ENCODE measurements around the gene CD40LG. TPM values are rescaled to one million over a fixed set of nuclear protein-coding genes. Genes with fewer than 3 reads are reported as not detected.

The CD40LG gene
- total RNA-seq, 1 experiment from 2014 or later, result not detected

- Histone ChIP-seq H3K79me2 (ENCODE audit: low read depth) (no peaks in the 10 kb centered on the region), H3K9me2 (ENCODE audit: insufficient read depth) (no peaks in the 10 kb centered on the region), H3F3A (ENCODE audit: insufficient read depth, low read depth) (peaks cover 11% of the 10 kb centered on the region; the same call in 1 of the 2 replicates), H3K9me3 (ENCODE audit: insufficient read depth, low read depth) (peaks cover 9% of the 10 kb centered on the region; the same call in 1 of the 2 replicates), H3K27me3 (ENCODE audit: insufficient read depth, low read depth) (no peaks in the 10 kb centered on the region), H3K4me2 (no peak overlapping the region), H4K20me1 (ENCODE audit: insufficient read depth) (no peaks in the 10 kb centered on the region), H3K36me3 (ENCODE audit: low read depth) (no peaks in the 10 kb centered on the region), H2AFZ (no peak overlapping the region), H3K27ac (no peak overlapping the region), H3K4me3 (no peak overlapping the region), H3K4me1 (replicated peaks; ENCODE audit: insufficient read depth) (peaks cover 17% of the 10 kb centered on the region)
- ChIA-PET CTCF (no interaction called here), POLR2A (ENCODE audit: unreplicated experiment) (no interaction called here)
- intact Hi-C loops (cut with micrococcal nuclease; ENCODE audit: unreplicated experiment), result loop anchor here (5.0 to 10.0 kb wide), 4 partner anchors 85 to 530 kb away; partner anchors contain the start of gene HTATSF1
- DNase-seq, result no peak
- no TSS peak for BruUV-seq (replicated peaks)
- TF ChIP-seq EZH2 (IDR thresholded peaks at IDR 0.05; ENCODE audit: low read depth), result no peak
- TF ChIP-seq, protein P1, sequence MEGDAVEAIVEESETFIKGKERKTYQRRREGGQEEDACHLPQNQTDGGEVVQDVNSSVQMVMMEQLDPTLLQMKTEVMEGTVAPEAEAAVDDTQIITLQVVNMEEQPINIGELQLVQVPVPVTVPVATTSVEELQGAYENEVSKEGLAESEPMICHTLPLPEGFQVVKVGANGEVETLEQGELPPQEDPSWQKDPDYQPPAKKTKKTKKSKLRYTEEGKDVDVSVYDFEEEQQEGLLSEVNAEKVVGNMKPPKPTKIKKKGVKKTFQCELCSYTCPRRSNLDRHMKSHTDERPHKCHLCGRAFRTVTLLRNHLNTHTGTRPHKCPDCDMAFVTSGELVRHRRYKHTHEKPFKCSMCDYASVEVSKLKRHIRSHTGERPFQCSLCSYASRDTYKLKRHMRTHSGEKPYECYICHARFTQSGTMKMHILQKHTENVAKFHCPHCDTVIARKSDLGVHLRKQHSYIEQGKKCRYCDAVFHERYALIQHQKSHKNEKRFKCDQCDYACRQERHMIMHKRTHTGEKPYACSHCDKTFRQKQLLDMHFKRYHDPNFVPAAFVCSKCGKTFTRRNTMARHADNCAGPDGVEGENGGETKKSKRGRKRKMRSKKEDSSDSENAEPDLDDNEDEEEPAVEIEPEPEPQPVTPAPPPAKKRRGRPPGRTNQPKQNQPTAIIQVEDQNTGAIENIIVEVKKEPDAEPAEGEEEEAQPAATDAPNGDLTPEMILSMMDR (conservative IDR thresholded peaks at IDR 0.05), result no peak
Observed at GRCh38 chrX:136692271-136692670, 44.3 kb downstream of the CD40LG start.

GRCh38 chrX:136694431-136695087 is 46.6 kb downstream of the CD40LG start:
- H2AFZ ChIP-seq, result no peak overlapping the region
- H3K27me3 ChIP-seq (ENCODE audit: insufficient read depth, low read depth), result no peaks in the 10 kb centered on the region
- DNase-seq, result peak in 1 of 2 experiments; percentile 57
- no peaks in the 10 kb centered on the region for H4K20me1 ChIP-seq (ENCODE audit: insufficient read depth)
- POLR2A ChIA-PET (ENCODE audit: unreplicated experiment), result no interaction called here
- no peaks in the 10 kb centered on the region for H3K36me3 ChIP-seq (ENCODE audit: low read depth)
- H3K4me3 ChIP-seq, result no peak overlapping the region
- H3K9me3 ChIP-seq (ENCODE audit: insufficient read depth, low read depth), result peaks cover 9% of the 10 kb centered on the region; the same call in 1 of the 2 replicates
- CTCF ChIA-PET, result interaction anchor here (0.7 to 1.2 kb wide), 3 partner anchors 163 to 951 kb away, joined by 3 read pairs; partner anchors contain the start of gene VGLL1
- H3K27ac ChIP-seq, result no peak overlapping the region
- no peak overlapping the region for H3K4me2 ChIP-seq
- no peaks in the 10 kb centered on the region for H3K79me2 ChIP-seq (ENCODE audit: low read depth)
- no TSS peak for BruUV-seq (replicated peaks)
- intact Hi-C loops (cut with micrococcal nuclease; ENCODE audit: unreplicated experiment), result loop anchor here (2.0 to 10.0 kb wide), 6 partner anchors 87 to 667 kb away; partner anchors contain the start of gene HTATSF1
- peaks cover 11% of the 10 kb centered on the region; the same call in 1 of the 2 replicates for H3F3A ChIP-seq (ENCODE audit: insufficient read depth, low read depth)
- H3K4me1 ChIP-seq (replicated peaks; ENCODE audit: insufficient read depth), result peaks cover 17% of the 10 kb centered on the region
- no peaks in the 10 kb centered on the region for H3K9me2 ChIP-seq (ENCODE audit: insufficient read depth)
- no peak for TF ChIP-seq EZH2 (IDR thresholded peaks at IDR 0.05; ENCODE audit: low read depth)
- TF ChIP-seq, protein P1 (conservative IDR thresholded peaks at IDR 0.05), result peak; percentile 90

GRCh38 chrX:136697156-136697555 is 49.2 kb downstream of the CD40LG start:
- Histone ChIP-seq H3K79me2 (ENCODE audit: low read depth) (no peaks in the 10 kb centered on the region), H3K9me3 (ENCODE audit: insufficient read depth, low read depth) (no peaks in the 10 kb centered on the region; the same call in none of the 2 replicates), H4K20me1 (ENCODE audit: insufficient read depth) (no peaks in the 10 kb centered on the region), H3K4me2 (no peak overlapping the region), H3K27ac (no peak overlapping the region), H3K4me3 (no peak overlapping the region), H3K9me2 (ENCODE audit: insufficient read depth) (no peaks in the 10 kb centered on the region), H3K4me1 (replicated peaks; ENCODE audit: insufficient read depth) (peaks cover under 1% of the 10 kb centered on the region; the same call in 1 of the 2 replicates), H2AFZ (no peak overlapping the region), H3K27me3 (ENCODE audit: insufficient read depth, low read depth) (no peaks in the 10 kb centered on the region), H3K36me3 (ENCODE audit: low read depth) (no peaks in the 10 kb centered on the region), H3F3A (ENCODE audit: insufficient read depth, low read depth) (no peaks in the 10 kb centered on the region)
- no TSS peak for BruUV-seq (replicated peaks)
- TF ChIP-seq, protein P1 (conservative IDR thresholded peaks at IDR 0.05), result no peak
- no peak for TF ChIP-seq EZH2 (IDR thresholded peaks at IDR 0.05; ENCODE audit: low read depth)
- POLR2A ChIA-PET (ENCODE audit: unreplicated experiment), result no interaction called here
- no peak for DNase-seq
- CTCF ChIA-PET, result interaction anchor here (0.6 kb wide), 1 partner anchor 573 kb away, joined by 4 read pairs; no protein-coding TSS in a partner anchor
- intact Hi-C loops (cut with micrococcal nuclease; ENCODE audit: unreplicated experiment), result loop anchor here (5.0 to 10.0 kb wide), 2 partner anchors 302 to 670 kb away; no protein-coding TSS in a partner anchor

Measured in PC-9 (cell line).